ENCODE data around the gene KCNIP4.

GRCh38 chr4:21864686-21865085 lies 83.9 kb downstream of the KCNIP4 start:
- TF ChIP-seq FOXP2 (optimal IDR thresholded peaks at IDR 0.05; ENCODE audit: control extremely low read depth, extremely low read length, insufficient read depth), result no peak
- TF ChIP-seq POLR2AphosphoS5 (IDR thresholded peaks at IDR 0.05; ENCODE audit: borderline replicate concordance, low read depth, low read length), result no peak
